Islet of Langerhans (tissue), 1 donor: ENCODE data around the gene SYNPO.

Experiments used
- FAIRE-seq: peaks from one replicate; lab custom pipeline; 2011; peaks lifted over from hg19 to GRCh38; lab: Jason Lieb, UNC

The SYNPO gene

GRCh38 chr5:150625831-150626746, 14.4 kb upstream of the SYNPO start:
- no peak for FAIRE-seq

- FAIRE-seq = peak; percentile 27
Measured at GRCh38 chr5:150626853-150627276, 13.6 kb upstream of the SYNPO start.

DNA sequence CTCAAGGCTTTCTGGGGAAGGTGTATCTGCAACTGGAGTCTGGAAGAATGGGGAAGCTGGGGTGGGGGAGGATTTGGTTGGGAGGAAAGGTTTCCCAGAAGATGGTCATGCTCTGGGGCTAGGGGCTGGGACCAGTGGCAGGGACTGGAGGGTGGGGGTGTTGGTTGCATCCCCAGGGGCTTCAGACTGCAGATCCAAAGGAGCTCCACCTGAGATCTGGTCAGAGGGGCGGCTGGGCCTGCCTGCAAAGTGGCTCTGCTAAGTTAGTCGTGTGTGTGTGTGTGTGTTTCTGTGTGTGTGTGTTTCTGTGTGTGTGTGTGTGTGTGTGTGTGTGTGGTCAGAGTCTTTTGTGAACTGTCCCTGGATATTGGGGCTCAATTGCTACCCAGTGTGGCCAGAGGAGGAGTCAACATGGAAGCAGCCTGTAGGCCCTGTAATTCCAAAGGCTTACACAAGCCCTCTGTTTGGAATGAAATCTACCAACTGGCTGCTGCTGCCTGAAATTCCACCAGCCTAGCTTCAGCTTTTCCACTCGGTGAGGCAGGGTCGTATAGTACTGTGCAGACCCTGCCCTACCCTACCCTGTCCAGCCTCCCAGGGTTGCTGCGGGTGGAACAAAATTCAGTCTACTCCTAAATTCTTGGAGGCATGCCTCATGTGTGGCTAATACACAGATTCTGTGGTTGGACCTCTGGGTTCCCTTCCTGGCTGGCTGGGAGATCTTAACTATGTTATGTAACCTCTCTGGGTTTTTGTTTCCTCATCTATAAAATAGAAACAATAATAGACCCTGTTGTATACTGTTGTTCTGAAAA, 12.5 kb upstream of the SYNPO start:
- FAIRE-seq = no peak

GRCh38 chr5:150628936-150629485, 11.4 kb upstream of the SYNPO start:
- no peak for FAIRE-seq

- no peak for FAIRE-seq
Measured at GRCh38 chr5:150630016-150630415, 10.4 kb upstream of the SYNPO start.

DNA sequence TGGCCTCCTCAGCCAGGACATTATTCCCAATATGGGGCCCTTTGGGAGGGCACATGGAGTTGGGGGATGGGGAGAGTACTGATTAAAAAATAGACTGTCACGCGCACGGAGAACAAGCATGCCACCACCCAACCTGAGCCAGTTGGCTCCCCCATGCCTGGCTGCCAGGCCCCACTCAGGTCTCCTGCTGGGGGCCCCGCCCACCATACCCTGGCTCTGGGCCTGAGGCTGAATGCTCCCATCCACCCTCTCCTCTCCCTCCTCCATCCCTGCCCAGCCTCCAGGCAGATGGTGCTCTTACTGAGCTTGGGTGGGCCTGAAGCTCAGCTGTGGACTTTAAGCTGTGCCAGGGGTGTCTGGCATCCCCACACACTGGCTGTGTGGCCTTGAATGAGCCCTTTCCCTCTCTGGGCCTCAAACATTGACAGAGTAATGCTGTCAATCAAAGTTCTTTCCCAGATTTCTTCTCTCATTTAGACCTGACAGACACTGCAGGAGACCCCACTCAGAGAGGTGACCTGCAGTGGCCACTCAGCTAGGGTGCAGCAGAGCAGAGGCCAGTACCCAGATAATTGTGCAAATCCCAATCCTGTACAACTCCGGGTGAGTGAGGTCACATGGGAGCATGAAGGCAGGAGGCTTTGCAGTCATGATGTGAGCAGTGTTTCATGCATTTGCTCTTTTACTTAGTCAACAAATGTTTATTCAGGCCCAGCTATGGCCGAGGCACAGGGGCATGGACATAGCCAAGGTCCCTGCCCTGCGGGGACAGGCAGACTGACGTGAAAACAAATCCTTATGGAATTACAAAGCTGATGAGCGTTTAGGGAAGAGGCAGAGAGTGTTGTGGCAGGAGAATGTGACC, 9.8 kb upstream of the SYNPO start:
- no peak for FAIRE-seq

DNA sequence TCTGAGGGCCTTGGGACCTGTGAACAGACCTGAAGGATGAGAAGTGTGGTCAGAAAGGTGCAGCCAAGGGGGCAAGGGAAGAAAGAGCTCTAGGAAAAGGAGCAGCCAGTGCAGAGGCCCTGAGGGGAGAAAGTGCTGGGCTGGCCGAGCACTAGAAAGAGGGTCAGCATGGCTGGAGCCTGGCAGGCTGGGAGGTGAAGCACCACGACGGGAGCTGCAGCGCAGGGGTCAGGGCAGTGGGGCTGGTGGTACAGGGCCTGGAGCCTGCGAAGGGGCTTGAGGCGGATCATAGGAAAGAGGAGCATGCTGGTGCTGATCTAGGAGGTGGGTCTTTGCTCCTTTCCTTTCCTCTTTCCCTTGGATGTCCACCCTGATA, 9.1 kb upstream of the SYNPO start:
- FAIRE-seq = no peak

DNA sequence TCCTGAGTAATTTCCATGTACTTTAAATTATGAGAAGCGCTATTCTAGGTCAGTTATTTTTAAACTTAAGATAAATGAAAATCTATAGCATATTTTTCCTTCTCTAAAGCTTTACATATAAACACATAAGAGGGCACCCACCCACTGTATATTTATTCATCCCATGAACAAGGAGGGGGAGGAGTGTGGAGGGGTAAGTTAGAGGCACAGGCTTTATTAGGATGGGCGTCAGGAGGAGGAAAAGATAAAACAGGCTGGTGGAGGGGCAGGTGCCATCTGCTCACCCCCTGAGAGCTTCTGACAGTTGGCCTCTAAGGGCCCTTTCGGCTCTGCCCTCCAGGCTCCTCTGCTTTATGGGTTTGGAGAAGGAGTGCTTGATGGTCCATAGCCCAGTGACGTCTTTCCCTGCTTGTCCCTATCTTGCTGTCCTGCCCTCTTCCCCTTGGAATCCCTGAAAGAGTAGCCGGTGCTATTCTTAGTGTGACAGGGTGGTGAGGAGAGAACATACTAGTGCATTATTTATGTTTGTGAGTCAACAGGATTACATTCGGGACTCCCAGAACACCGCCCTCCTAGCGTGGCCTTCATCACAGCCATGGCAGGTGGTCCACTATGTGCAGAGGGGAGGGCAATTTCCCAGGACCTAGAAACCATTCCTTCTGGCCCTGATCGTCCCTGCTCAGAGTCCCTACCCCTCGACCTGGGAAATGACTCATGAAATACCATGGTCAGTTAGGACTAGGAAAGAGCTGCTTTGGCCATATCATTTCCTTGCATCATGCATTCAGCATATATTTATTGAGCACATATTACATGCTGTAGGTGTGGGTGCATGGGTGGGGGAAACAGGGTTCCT, 7.9 kb upstream of the SYNPO start:
- no peak for FAIRE-seq

DNA sequence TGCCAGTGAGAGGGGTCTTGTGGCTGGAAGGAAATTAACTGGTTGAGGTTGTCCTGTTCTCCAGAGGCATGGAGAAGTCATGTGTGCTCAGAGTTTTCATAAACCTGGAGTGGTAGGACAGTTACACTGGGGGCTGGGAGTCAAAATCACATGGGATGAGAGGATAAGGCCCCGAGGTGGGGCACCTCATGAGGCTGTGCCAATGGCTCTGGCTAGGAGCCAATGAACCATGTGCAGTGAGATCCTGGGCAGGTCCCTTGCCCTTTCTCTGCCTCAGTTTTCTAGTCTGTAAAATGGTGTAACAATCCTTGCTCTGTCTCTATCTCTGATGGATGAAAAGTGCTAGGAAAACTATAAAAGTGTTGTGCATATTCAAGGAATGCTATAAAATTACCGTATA, 7.0 kb upstream of the SYNPO start:
- no peak for FAIRE-seq

- FAIRE-seq = no peak
Measured at GRCh38 chr5:150636391-150637244, 3.8 kb upstream of the SYNPO start.

DNA sequence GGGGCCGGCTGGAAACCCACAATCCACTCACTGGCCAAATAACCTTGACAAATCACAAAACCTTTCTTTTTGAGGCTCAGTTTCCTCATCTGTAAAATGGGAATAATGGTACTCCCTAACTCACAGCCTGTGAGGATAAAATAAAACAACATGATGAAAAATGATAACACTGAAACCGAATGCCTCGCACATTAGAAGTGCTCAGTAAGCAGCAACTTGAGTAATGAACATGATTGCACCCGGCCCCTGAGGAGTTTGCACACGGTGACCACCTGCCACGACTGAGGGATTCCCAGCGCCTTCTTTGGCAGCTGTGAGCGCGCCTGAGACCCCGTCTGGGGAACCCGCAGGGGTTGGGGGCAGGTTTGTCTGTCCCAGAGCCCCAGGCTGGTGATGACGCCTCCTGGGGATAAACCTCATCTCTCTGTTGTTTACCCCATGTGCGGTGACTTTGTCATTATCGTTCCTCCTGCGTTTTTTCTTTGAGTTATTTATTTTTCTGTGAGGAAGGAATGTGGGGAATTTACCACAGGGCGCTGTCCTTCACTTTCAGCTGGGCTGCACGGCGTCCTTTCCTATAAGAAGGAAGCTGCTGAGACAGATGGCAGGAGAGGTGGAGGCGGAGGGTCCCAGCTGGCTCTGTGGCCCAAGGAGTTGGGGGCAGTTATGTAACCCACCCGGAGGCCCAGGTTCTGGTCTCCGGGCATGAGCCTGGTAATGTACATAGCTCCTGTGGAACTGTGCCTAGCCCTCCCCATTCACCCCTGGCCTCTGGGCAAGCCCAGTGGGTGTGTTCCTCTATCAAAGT, 3.0 kb upstream of the SYNPO start:
- no peak for FAIRE-seq

DNA sequence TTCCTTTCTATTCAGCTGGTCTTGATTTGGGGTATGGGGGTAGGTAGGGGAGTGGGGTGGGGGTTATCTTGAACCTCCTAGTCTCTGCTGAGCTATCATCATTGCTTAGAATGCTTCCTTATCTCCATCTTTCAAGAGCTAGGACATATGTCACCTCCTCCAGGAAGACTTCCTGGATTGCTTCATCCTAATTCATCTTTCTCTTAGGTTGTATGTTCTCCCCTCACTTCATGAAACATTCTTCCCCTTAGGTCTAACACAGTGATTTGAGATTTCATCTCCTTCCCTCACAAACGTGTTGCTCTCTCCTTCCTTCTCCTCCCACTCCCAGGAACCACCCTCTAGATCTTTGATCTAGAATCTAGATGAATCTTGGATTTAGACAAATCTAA, 2.4 kb upstream of the SYNPO start:
- FAIRE-seq = no peak

DNA sequence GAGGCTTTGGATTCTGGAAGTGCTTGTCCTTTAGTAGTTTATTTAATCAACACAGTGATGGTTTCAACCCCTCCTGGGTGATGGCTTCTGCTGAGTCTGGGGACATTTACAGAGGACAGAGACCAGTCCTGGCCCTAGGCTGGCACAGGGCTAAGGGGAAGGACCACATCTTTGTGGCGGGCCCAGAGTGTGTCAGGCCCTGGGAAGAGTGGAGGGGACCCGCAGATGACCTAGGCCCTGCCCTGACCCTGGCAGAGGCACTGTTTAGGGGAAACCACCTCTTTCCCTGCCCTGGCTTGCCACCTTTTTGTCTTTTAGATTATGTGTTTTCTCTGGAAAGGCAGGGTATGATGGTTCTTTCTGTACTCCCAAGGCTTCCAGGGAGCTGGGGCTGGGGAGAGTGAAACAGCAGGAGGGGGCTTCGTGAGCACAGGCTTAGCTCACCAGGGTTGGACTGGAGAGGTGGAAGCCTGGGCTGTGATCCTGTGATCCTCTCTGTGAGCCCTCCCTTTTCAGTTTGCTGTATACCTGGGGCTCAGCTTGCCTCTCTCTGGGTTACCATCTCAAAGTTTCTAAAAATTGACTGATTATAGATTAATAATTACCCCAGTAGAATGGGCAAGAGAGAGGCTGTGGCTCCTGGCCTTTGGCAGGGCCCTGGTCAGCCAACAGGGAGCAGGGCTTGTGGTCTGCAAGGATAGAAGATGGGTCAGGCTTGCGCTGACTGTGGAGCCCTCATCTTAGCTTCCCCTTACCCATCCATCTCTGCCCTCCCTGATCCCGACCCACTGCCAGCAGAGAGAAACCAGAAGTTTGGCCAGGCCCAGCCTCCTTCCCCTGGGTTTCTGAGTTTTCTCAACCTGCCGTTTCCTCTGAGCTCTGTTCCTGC, 1.7 kb upstream of the SYNPO start:
- FAIRE-seq = no peak

DNA sequence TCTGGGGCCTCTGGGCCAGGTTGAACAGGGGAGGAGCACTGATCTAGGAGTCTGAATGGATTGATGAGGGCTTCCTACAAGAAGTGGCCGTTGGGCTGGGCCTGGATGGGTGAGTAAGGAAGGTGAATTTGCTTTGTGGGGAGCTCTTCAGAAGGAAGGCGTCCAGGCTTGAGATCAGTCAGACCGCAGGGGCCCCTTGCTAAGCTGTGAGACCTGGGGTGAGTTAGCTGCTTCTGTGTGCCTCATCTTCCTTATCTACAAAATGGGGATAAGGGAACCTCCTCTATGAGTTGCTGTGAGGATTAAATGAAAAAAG, 1.1 kb upstream of the SYNPO start:
- FAIRE-seq = no peak

DNA sequence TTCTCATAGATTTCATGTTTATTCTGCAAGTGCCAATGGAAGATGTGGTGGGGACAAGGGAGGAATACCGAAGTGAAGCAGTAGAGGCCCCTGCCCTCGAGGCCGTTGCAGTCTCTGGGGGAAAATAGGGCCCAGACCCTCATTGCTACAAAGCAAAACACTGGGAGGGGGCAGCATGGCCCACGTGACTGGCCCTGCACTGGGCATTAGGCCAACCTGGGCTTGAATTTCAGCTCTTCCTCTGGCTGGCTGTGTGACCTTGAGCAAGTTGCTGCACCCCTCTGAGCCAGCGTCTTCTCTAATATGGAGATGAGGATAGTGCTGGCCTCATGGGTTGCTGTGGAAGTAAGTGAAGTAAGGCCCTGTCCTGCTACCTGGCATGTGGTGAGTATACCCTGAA, 709 bp upstream of the SYNPO start:
- FAIRE-seq = no peak

- FAIRE-seq = no peak
Measured at GRCh38 chr5:150641006-150641570, 628 bp downstream of the SYNPO start.

- no peak for FAIRE-seq
Measured at GRCh38 chr5:150641824-150642566, 1.5 kb downstream of the SYNPO start.

GRCh38 chr5:150642567-150642927, 2.1 kb downstream of the SYNPO start:
- FAIRE-seq = no peak
